SK-N-SH (cell line): ENCODE data around the gene TBC1D16. TPM values are rescaled to one million over a fixed set of nuclear protein-coding genes. Genes with fewer than 3 reads are reported as not detected.

Source experiments
- CTCF ChIA-PET: fragments of 300-600, 350-600 bp; formaldehyde crosslinking; extraction: SDS; loops from one replicate; lab custom pipeline; 2021; lab: Yijun Ruan, JAX
- POLR2A ChIA-PET: fragments of 350-600 bp; sonication (Branson Sonifier 250); formaldehyde crosslinking; extraction: SDS; loops from one replicate; lab custom pipeline; 2020; ENCODE audit warnings: antibody characterized with exemption, inconsistent platforms; lab: Yijun Ruan, JAX
- DNase-seq: peaks from one replicate; pipeline ENCODE4 v3.0.0; 2012
- H2AFZ ChIP-seq: fragments of 200-600 bp; sonication (generic); 2 replicates; pipeline ENCODE4 v1.8.1; 2016; ENCODE audit warnings: antibody characterized with exemption, mild to moderate bottlenecking, low read depth
- H3F3A ChIP-seq: fragments of 200-600 bp; sonication (generic); replicated peaks from 2 replicates; pipeline ENCODE3; 2016; ENCODE audit warnings: antibody characterized with exemption, mild to moderate bottlenecking; ENCODE audit not compliant: insufficient read depth
- H3K27ac ChIP-seq, 2 experiments: fragments of 200-500 bp in 1 of 2; fragments of 200-600 bp in 1 of 2; sonication (Bioruptor generic) in 1 of 2; sonication (generic), shearing (Covaris generic) in 1 of 2; 2 replicates each; pipeline versions ENCODE4 v1.5.1 to v1.6.1; 2014 to 2016; ENCODE audit warnings: low read depth in 2 of 2, inconsistent platforms in 1 of 2, low read length in 1 of 2, mild to moderate bottlenecking in 1 of 2, mixed read lengths in 1 of 2
- H3K27me3 ChIP-seq: fragments of 200-600 bp; sonication (generic), shearing (Covaris generic); 2 replicates; pipeline ENCODE4 v1.6.1; 2016; ENCODE audit warnings: mixed run types; ENCODE audit not compliant: insufficient read depth
- H3K36me3 ChIP-seq, 2 experiments: fragments of 200-500 bp in 1 of 2; fragments of 200-600 bp in 1 of 2; sonication (Bioruptor generic) in 1 of 2; sonication (generic) in 1 of 2; replicated peaks in 1 of 2; 2 replicates each; pipeline versions ENCODE3 to v1.5.1; 2014 to 2016; ENCODE audit warnings: low read length in 1 of 2, mild to moderate bottlenecking in 1 of 2; ENCODE audit not compliant: insufficient read depth in 2 of 2, control insufficient read depth in 1 of 2
- H3K4me1 ChIP-seq, 2 experiments: fragments of 200-500 bp in 1 of 2; fragments of 200-600 bp in 1 of 2; sonication (Bioruptor generic) in 1 of 2; sonication (generic), shearing (Covaris generic) in 1 of 2; 2 replicates each; pipeline versions ENCODE4 v1.5.1 to v1.6.1; 2014 to 2016; ENCODE audit warnings: low read depth in 1 of 2, low read length in 1 of 2, mixed run types in 1 of 2; ENCODE audit not compliant: insufficient read depth in 2 of 2, control insufficient read depth in 1 of 2
- H3K4me2 ChIP-seq: fragments of 200-600 bp; sonication (generic), shearing (Covaris generic); 2 replicates; pipeline ENCODE4 v1.6.1; 2017; ENCODE audit warnings: mixed run types
- H3K4me3 ChIP-seq, 2 experiments: fragments of 200-500 bp in 1 of 2; fragments of 200-600 bp in 1 of 2; sonication (Bioruptor generic) in 1 of 2; sonication (generic), shearing (Covaris generic) in 1 of 2; 2 replicates each; pipeline versions ENCODE4 v1.5.1 to v1.8.1; 2014 to 2016; ENCODE audit warnings: low read depth in 2 of 2, inconsistent platforms in 1 of 2, low read length in 1 of 2, mild to moderate bottlenecking in 1 of 2, mixed read lengths in 1 of 2, moderate library complexity in 1 of 2
- H3K79me2 ChIP-seq: fragments of 200-600 bp; sonication (generic); 2 replicates; pipeline ENCODE4 v1.8.1; 2017; ENCODE audit warnings: mild to moderate bottlenecking; ENCODE audit not compliant: insufficient read depth
- H3K9ac ChIP-seq: fragments of 200-600 bp; sonication (generic); 2 replicates; pipeline ENCODE4 v1.6.1; 2017; ENCODE audit warnings: mixed run types
- H3K9me2 ChIP-seq: fragments of 200-600 bp; sonication (generic); 2 replicates; pipeline ENCODE4 v1.6.1; 2017; ENCODE audit warnings: mixed run types
- H3K9me3 ChIP-seq: fragments of 200-600 bp; sonication (generic); 2 replicates; pipeline ENCODE4 v1.6.1; 2017; ENCODE audit warnings: mixed run types, mild to moderate bottlenecking, moderate library complexity
- H4K20me1 ChIP-seq: fragments of 200-600 bp; sonication (generic); 2 replicates; pipeline ENCODE4 v1.6.1; 2017; ENCODE audit warnings: mild to moderate bottlenecking, mixed run types; ENCODE audit not compliant: insufficient read depth
- CHD2 ChIP-seq: fragments of 150-350 bp; IDR thresholded peaks from 2 replicates; pipeline ENCODE4 v1.6.1; 2018; ENCODE audit warnings: low read length; ENCODE audit not compliant: partially characterized antibody
- ELF1 ChIP-seq: IDR thresholded peaks from 2 replicates; pipeline ENCODE4 v1.4.0; 2012
- NRF1 ChIP-seq: IDR thresholded peaks from 2 replicates; pipeline ENCODE4 v1.6.1; 2012; ENCODE audit warnings: low read depth, mild to moderate bottlenecking, low read length
- TCF12 ChIP-seq: IDR thresholded peaks from 2 replicates; pipeline ENCODE4 v1.4.0; 2012
- USF1 ChIP-seq: IDR thresholded peaks from 2 replicates; pipeline ENCODE4 v1.4.0; 2012; ENCODE audit warnings: low read depth, borderline replicate concordance
- whole genome bisulfite sequencing: methylation state at CpG from one replicate; pipeline ENCODE4 v1.1.6; 2017; ENCODE audit warnings: low lambda C conversion rate; 5-methylcytosine and 5-hydroxymethylcytosine counted together
- polyA plus RNA-seq, 3 experiments: library from polyadenylated mRNA; depleted of rRNA; stranded (reverse); fragments of >200 nt; gene quantifications; 2 replicates each; pipeline ENCODE4 v1.2.3, GENCODE V29; 2012

TBC1D16 gene
- polyA plus RNA-seq, 1 of the 3 experiments (the other 2 are of a cell fraction): 14.5 TPM

DNA sequence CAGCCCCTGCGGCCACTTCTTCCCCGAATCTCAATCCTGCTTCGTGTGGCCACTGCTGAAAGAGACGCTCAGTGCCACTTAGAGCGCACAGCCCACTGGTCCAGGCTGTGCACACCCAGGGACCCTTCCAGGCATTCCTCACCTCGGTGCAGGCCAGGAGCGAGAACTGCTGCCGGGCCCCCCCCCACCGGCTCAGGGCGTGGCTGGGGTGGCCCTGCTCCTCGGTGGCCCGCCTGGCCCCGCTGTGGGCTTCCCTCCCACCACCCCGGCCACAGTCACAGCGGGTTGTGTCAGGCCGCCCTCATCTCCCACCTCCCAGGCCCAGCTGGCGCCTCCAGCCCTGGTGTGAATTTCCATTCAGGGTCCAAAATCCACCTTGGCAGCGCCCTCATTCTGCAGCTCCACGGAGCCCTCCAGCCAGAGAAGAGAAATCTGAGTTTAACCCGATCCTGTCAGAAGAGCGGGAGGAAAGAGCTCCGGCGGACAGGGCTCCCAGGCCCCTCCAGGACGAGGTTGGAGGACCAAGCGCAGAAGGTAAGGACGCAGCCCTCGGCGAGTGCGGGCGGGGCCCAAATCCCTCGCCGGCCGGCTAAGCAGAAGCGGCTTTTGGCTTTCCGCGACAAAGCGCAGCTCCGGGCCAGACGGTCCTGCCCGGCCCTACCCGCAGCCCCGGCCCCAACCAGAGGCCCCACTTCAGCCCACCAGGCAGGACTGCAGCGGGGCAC lies 12.0 kb downstream of the TBC1D16 start:
- Histone ChIP-seq H3K27me3 (no peaks in the 10 kb centered on the region), H3F3A (peaks cover 9% of the 10 kb centered on the region), H3K9me3 (no peaks in the 10 kb centered on the region), H3K9ac (no peak overlapping the region), H3K27ac (no peak overlapping the region), H3K4me3 (no peak overlapping the region), H3K9me2 (no peaks in the 10 kb centered on the region), H3K36me3 (no peaks in the 10 kb centered on the region), H3K4me1 (peaks cover 0 to 2% of the 10 kb centered on the region in 2 experiments; a peak in 1 of 4 replicates), H4K20me1 (peaks cover 49% of the 10 kb centered on the region), H2AFZ (no peak overlapping the region), H3K79me2 (peaks cover 71% of the 10 kb centered on the region), H3K4me2 (no peak overlapping the region)
- ChIA-PET POLR2A (no interaction called here), CTCF (interaction anchor here (0.6 to 4.5 kb wide), 4 partner anchors 10 to 182 kb away, joined by 3 to 62 read pairs (median 10); no protein-coding TSS in a partner anchor)
- DNase-seq: peak; percentile 61
- 95% methylated on average over 36 of the region's 43 CpGs for WGBS
- no peak for TF ChIP-seq CHD2

DNA sequence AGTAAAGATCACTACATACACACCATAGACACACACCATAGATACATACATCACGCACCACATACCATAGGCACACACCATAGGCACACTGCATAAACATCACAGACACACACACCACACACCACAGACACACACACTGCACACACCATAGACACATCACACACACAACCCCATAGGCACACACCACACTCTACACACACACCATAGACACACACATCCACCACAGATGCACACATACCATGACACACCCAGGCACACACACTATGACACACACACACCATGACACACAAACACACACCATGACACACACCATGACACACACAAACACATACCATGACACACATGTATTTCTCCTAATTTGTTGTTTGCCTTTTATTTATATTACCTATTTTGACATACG lies 14.1 kb downstream of the TBC1D16 start:
- Histone ChIP-seq H3K79me2 (peaks cover 64% of the 10 kb centered on the region), H4K20me1 (peaks cover 35% of the 10 kb centered on the region), H3F3A (peaks cover 12% of the 10 kb centered on the region), H3K27me3 (no peaks in the 10 kb centered on the region), H3K4me3 (no peak overlapping the region), H3K27ac (no peak overlapping the region), H3K9me3 (no peaks in the 10 kb centered on the region), H3K9me2 (no peaks in the 10 kb centered on the region), H3K4me2 (no peak overlapping the region), H2AFZ (no peak overlapping the region), H3K9ac (no peak overlapping the region), H3K36me3 (no peaks in the 10 kb centered on the region), H3K4me1 (peaks cover 0 to 2% of the 10 kb centered on the region in 2 experiments; a peak in 1 of 4 replicates)
- CTCF ChIA-PET: interaction anchor here (1.1 to 4.5 kb wide), 3 partner anchors 12 to 22 kb away, joined by 3 to 62 read pairs (median 16); no protein-coding TSS in a partner anchor
- no peak for TF ChIP-seq NRF1
- DNase-seq: no peak
- 95% methylated on average over 2 of the region's 2 CpGs for whole genome bisulfite sequencing
- POLR2A ChIA-PET: interaction anchor here (2.4 kb wide), 1 partner anchor 12 kb away, joined by 8 read pairs; no protein-coding TSS in a partner anchor

- no peak overlapping the region for H3K4me3 ChIP-seq
- peak; percentile 27 for DNase-seq
- H3K27me3 ChIP-seq: no peaks in the 10 kb centered on the region
- TF ChIP-seq CHD2 (no peak), USF1 (no peak), ELF1 (no peak), TCF12 (no peak)
- H3F3A ChIP-seq: peaks cover 12% of the 10 kb centered on the region
- CTCF ChIA-PET: no interaction called here
- no peaks in the 10 kb centered on the region for H3K9me2 ChIP-seq
- 91% methylated on average over 21 of the region's 21 CpGs for WGBS
- no peak overlapping the region for H3K9ac ChIP-seq
- POLR2A ChIA-PET: no interaction called here
- peaks cover 67% of the 10 kb centered on the region for H3K79me2 ChIP-seq
- no peak overlapping the region for H3K27ac ChIP-seq
- H3K9me3 ChIP-seq: peaks cover 8% of the 10 kb centered on the region; the same call in 1 of the 2 replicates
- no peaks in the 10 kb centered on the region for H3K4me1 ChIP-seq
- no peak overlapping the region for H3K4me2 ChIP-seq
- peaks cover 0 to 4% of the 10 kb centered on the region in 2 experiments for H3K36me3 ChIP-seq
- H4K20me1 ChIP-seq: peaks cover 15% of the 10 kb centered on the region; the same call in 1 of the 2 replicates
- H2AFZ ChIP-seq: no peak overlapping the region
Measured at GRCh38 chr17:80018917-80019651, 16.6 kb downstream of the TBC1D16 start.
